ENCODE results near the gene TGM5. TPM values are rescaled to one million over a fixed set of nuclear protein-coding genes. Genes with fewer than 3 reads are reported as not detected.
A peak's percentile ranks its signal among the peaks of the same experiment; 100 is the strongest.
"Not testable (repeated sequence)": the region's sequence is repeated elsewhere in the genome, so short reads cannot be mapped to it uniquely, and the experiment has no call there.

Gene TGM5
- total RNA-seq, 1 donor from 2014 or later = not detected

DNA sequence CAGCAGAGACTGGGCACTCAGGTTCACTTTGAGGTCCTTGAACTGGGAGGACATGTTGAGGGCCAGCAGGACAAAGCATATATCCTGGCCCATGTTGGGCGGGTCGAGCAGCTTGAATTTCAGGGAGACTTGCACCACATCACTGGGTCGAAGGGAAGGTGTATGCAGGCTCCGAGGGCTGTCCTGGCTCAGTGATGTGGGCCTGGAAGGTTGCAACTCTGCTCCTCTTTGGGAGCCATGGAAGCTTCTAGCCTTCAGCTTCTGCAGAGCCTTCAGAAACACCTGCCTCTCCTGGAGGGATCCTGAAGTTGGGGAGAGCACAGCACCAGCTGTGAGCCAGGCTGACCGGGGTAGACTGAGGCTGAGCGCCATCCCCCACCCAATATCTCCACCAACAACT is 31.2 kb downstream of the TGM5 start:
- no peak for DNase-seq (ENCODE audit: low spot score)
- H3K4me1 Mint-ChIP-seq (ENCODE audit: low read depth) = peaks cover 17% of the 10 kb centered on the region
- no peaks in the 10 kb centered on the region for H3K9me3 Mint-ChIP-seq
- intact Hi-C loops (cut with micrococcal nuclease) = no loop called here
- no peaks in the 10 kb centered on the region for H3K27me3 Mint-ChIP-seq (ENCODE audit: insufficient read depth)
- H3K4me3 Mint-ChIP-seq = no peak overlapping the region
- no peak overlapping the region for H3K27ac Mint-ChIP-seq
- no peaks in the 10 kb centered on the region for H3K36me3 Mint-ChIP-seq (ENCODE audit: low read depth)

DNA sequence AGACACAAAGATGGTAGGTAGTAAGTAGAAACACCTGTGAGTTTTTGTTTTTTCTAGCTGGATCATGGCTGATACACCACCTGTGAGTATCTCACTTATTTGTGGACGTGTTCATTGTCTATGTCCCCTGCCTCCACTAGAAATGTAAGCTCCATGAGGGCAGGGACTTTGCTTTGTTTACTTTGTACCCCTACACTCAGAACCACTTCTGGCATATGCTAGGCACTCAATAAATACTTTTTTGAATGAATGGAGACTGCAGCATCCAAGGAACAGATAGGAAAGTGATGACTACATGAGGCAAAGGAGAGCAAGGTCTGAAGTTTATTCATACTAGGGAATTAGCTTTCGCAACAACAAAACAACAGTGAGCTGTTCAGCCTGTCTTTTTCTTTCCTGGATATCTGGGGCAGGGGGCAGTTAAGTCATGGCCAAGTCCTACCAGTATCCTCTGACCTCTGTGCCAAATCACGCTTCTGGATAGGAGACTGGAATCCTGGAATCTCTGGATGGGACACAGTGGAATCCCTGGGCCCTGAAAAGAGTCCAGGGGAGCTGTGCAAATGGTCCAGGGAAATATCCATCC is 34.3 kb downstream of the TGM5 start:
- no peaks in the 10 kb centered on the region for H3K9me3 Mint-ChIP-seq
- intact Hi-C loops (cut with micrococcal nuclease) = no loop called here
- H3K4me1 Mint-ChIP-seq (ENCODE audit: low read depth) = no peaks in the 10 kb centered on the region
- no peaks in the 10 kb centered on the region for H3K36me3 Mint-ChIP-seq (ENCODE audit: low read depth)
- H3K4me3 Mint-ChIP-seq = no peak overlapping the region
- DNase-seq (ENCODE audit: low spot score) = no peak
- no peak overlapping the region for H3K27ac Mint-ChIP-seq
- H3K27me3 Mint-ChIP-seq (ENCODE audit: insufficient read depth) = peaks cover 5% of the 10 kb centered on the region

DNA sequence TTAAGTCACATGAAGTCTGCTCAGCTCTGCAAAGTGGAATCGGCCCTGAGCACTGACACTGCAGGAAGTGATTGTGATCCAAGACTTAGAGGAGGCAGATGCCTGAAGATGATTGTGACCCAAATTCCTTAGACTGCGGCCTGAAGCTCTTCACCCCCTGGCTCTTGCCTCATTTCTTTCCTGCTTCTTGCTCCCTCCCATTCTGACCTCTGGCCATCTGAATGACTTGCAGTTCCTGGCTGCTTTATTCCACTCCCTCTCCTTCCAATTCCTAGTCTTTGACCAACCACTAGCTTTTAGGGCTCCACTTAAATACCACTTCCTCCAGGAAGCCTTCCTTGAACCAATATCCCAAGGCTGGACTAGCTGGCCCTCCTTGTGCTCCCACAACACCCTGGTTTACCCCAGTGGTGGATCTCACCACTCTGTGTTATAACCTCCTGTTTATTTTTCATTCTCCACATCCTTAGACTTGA is 36.0 kb downstream of the TGM5 start:
- Mint-ChIP-seq H3K36me3 (ENCODE audit: low read depth) (no peaks in the 10 kb centered on the region), H3K9me3 (no peaks in the 10 kb centered on the region), H3K27ac (no peak overlapping the region), H3K4me3 (no peak overlapping the region), H3K27me3 (ENCODE audit: insufficient read depth) (peaks cover 5% of the 10 kb centered on the region), H3K4me1 (ENCODE audit: low read depth) (peaks cover 4% of the 10 kb centered on the region)
- DNase-seq (ENCODE audit: low spot score) = no peak
- intact Hi-C loops (cut with micrococcal nuclease) = no loop called here

DNA sequence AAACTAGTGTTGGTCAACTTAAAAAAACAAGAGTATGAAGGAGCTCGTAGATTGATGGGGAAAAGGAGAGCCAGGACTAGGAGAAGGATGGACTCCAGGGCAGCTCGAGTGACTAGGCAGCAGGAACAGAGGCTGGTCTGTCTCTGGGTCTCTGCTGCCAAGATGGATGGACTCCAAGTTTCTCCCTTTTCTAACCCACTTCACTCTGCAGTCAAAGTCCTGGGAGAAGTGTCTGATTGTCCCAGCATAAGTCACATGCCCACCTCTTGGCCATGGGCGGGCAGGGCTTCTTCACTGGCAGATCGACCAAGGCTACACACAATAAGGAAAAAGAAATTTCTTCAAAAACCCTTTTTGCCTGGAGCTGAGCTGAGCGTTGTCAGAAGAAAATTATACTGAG is 36.8 kb downstream of the TGM5 start:
- no peak for DNase-seq (ENCODE audit: low spot score)
- no peak overlapping the region for H3K27ac Mint-ChIP-seq
- H3K4me3 Mint-ChIP-seq = no peak overlapping the region
- H3K27me3 Mint-ChIP-seq (ENCODE audit: insufficient read depth) = peaks cover 8% of the 10 kb centered on the region
- H3K9me3 Mint-ChIP-seq = no peaks in the 10 kb centered on the region
- intact Hi-C loops (cut with micrococcal nuclease) = no loop called here
- no peaks in the 10 kb centered on the region for H3K36me3 Mint-ChIP-seq (ENCODE audit: low read depth)
- H3K4me1 Mint-ChIP-seq (ENCODE audit: low read depth) = peaks cover 8% of the 10 kb centered on the region

DNA sequence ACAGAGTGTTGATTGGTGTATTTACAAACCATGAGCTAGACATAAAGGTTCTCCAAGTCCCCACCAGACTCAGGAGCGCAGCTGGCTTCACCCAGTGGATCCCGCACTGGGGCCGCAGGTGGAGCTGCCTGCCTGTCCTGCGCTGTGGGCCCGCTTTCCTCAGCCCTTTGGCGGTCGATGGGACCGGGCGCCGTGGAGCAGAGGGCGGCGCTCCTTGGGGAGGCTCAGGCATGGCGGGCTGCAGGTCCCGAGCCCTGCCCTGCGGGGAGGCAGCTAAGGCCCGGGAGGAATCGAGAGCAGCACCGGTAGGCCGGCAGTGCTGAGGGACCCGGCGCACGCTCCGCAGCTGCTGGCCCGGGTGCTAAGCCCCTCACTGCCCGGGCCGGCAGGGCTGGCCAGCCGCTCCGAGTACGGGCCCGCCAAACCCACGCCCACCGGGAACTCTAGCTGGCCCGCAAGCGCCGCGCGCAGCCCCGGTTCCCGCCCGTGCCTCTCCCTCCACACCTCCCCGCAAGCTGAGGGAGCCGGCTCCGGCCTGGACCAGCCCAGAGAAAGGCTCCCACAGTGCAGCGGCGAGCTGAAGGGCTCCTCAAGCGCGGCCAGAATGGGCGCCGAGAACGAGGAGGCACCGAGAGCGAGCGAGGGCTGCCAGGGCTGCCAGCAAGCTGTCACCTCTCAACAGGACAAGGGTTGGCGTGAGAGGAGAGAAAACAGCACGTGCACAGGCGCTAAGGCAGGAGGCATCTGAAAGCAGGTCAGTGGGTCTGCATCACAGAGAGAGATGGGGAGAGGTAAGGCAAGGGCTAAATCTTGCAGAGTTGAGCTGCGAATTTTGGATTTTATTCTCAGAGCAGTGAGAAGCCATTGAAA is 40.1 kb downstream of the TGM5 start:
- no peak overlapping the region for H3K4me3 Mint-ChIP-seq
- H3K36me3 Mint-ChIP-seq (ENCODE audit: low read depth) = no peaks in the 10 kb centered on the region
- intact Hi-C loops (cut with micrococcal nuclease) = no loop called here
- DNase-seq (ENCODE audit: low spot score) = no peak
- H3K27me3 Mint-ChIP-seq (ENCODE audit: insufficient read depth) = peaks cover 14% of the 10 kb centered on the region
- H3K27ac Mint-ChIP-seq = peak overlapping the region; percentile 24
- H3K9me3 Mint-ChIP-seq = no peaks in the 10 kb centered on the region
- peaks cover 8% of the 10 kb centered on the region for H3K4me1 Mint-ChIP-seq (ENCODE audit: low read depth)

DNA sequence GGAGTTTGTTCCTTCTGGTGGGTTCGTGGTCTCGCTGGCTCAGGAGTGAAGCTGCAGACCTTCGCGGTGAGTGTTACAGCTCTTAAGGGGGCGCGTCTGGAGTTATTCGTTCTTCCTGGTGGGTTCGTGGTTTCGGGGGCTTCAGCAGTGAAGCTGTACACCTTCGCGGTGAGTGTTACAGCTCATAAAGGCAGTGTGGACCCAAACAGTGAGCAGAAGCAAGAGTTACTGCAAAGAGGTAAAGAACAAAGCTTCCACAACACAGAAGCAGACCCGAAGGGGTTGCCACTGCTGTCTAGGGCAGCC is 40.8 kb downstream of the TGM5 start:
- not testable (repeated sequence) for H3K27ac Mint-ChIP-seq; H3K4me3 Mint-ChIP-seq; H3K9me3 Mint-ChIP-seq; H3K4me1 Mint-ChIP-seq (ENCODE audit: low read depth); DNase-seq (ENCODE audit: low spot score); H3K36me3 Mint-ChIP-seq (ENCODE audit: low read depth)
- intact Hi-C loops (cut with micrococcal nuclease) = loop anchor here (1.0 kb wide), 3 partner anchors 39 to 59 kb away; no protein-coding TSS in a partner anchor
- peaks cover 16% of the 10 kb centered on the region for H3K27me3 Mint-ChIP-seq (ENCODE audit: insufficient read depth)

DNA sequence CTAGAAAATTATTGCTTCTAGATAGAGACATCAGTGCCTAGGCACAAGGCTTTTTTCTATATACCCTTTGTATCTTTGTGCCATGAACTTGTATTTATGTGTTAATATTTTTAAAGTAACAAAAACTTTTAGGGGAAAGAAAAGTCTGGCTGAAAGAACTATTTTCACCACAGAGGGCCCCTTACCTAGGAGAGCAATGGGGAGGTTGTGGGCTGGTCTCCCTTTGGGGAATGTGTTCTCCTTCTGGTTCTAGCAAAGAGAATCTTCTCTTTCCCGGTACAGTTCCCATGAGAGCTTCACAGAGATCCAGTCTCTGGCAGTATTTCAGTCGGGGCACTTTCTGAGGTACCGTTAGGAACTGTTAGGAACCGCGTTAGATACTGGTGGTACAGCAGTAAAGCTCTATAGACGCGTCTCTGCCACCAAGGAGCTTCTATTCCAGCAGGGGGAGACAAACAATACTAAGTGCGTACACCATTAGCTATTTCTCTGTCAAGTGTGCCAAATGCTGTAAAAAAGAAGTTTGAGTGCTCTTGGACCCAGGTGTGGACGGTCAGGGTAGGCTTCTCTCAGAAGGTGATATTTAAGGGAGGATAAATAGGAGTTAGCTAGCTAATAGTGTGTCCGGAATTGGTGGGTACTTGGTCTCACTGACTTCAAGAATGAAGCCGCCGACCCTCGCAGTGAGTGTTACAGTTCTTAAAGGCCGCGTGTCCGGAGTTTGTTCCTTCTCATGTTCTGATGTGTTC is 41.4 kb downstream of the TGM5 start:
- Mint-ChIP-seq H3K36me3 (ENCODE audit: low read depth) (no peaks in the 10 kb centered on the region), H3K27me3 (ENCODE audit: insufficient read depth) (peaks cover 16% of the 10 kb centered on the region), H3K4me1 (ENCODE audit: low read depth) (peaks cover 8% of the 10 kb centered on the region), H3K27ac (no peak overlapping the region), H3K9me3 (no peaks in the 10 kb centered on the region), H3K4me3 (no peak overlapping the region)
- intact Hi-C loops (cut with micrococcal nuclease) = loop anchor here (1.0 kb wide), 3 partner anchors 38 to 60 kb away; no protein-coding TSS in a partner anchor
- DNase-seq (ENCODE audit: low spot score) = peak; percentile 36

DNA sequence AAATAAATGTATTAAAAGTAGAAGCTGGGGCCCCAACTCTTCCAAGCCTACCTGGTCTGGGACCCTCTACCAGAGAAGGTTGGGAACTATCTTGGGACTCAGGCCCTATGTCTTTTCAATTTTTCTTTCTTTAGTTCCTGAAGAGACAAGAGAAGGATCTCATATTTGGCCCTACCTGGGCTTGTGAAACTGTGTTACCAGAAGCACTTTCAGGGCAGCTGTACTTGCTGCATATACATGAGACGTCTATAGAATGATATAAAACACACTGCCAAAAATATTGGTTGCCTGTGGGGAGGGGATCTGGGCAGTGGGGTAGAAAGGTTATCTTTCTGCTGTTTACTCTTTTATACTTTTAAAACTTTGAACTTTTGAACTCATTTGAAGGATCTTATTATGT is 45.3 kb downstream of the TGM5 start:
- Mint-ChIP-seq H3K36me3 (ENCODE audit: low read depth) (no peaks in the 10 kb centered on the region), H3K9me3 (peaks cover 5% of the 10 kb centered on the region), H3K27ac (no peak overlapping the region), H3K4me1 (ENCODE audit: low read depth) (peaks cover 8% of the 10 kb centered on the region), H3K4me3 (no peak overlapping the region), H3K27me3 (ENCODE audit: insufficient read depth) (peaks cover 11% of the 10 kb centered on the region)
- no peak for DNase-seq (ENCODE audit: low spot score)
- intact Hi-C loops (cut with micrococcal nuclease) = no loop called here

DNA sequence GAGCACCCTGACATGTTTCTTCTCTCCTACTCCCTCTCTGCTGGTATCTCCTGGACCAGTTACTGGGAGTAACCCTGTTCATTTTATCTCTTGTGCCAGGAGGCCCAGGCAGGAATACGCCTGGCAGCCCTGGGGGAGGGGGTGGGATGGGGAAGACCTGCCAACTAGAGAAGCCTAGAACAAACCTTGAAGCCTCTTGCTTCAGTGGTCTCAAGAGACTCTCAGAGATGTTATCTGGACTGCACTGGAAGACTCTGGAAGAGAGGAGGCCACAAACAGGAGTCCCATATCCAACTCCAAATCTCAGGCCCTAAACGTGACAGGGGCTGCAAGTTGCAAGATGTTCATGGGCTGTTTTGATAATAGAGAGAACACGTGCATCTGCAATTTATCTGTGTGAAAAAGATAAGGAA is 45.7 kb downstream of the TGM5 start, which contains the start of gene EPB42:
EPB42 (minus strand) TSS at position 28 of the 413 bp plus-strand sequence. CDS start 193 bp downstream, outside the sequence.
- Mint-ChIP-seq H3K27me3 (ENCODE audit: insufficient read depth) (peaks cover 11% of the 10 kb centered on the region), H3K36me3 (ENCODE audit: low read depth) (no peaks in the 10 kb centered on the region), H3K9me3 (peaks cover 5% of the 10 kb centered on the region), H3K4me1 (ENCODE audit: low read depth) (peaks cover 7% of the 10 kb centered on the region), H3K27ac (peak within 1 kb of the TSS; percentile 68), H3K4me3 (no peak within 1 kb of the TSS)
- no peak for DNase-seq (ENCODE audit: low spot score)
- intact Hi-C loops (cut with micrococcal nuclease) = no loop called here

DNA sequence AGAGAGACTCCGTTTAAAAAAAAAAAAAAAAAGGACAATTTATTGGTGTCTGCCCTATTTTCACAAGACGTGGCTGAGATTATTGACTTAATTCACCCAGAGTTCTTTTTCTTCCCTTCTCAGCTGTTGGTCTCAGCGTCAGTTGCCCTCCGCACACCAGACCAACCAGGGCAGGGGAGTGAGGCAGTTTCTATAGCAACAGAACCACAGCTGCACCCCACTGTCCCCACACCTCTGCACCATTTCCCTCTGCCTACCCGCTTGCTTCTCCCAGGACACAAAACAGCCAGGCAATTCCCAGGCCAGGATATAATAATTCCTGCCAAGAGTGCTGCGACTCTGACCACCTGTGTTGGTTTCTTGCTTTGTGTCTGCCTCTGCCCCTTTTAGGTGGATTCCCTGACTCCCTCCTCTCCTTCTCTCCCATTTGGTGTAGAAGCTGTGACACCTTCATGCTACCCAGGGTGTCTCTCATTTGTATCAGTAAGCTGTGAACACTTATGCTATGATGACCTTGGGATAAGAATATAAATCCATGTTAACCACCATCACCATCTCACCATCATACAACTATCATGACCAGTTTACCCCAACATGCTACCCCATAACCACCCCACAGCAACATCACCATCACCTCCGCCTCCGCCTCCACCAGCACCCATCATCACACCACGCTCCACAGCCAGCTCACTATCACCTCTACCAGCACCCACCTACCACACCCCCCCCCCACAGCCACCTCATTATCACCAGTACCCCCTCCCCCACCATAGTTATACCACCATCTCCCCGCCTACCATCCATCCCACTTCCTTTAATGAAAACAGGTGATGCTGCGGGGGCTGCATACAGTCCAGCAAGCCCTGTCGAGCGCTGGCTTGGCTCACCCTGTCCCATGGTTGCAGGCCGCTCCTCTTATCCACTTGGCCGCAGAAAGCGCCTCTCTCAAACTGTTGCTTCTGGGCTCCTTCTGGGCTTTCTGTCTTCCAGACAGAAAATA is 46.5 kb downstream of the TGM5 start:
- intact Hi-C loops (cut with micrococcal nuclease) = no loop called here
- peaks cover 5% of the 10 kb centered on the region for H3K9me3 Mint-ChIP-seq

DNA sequence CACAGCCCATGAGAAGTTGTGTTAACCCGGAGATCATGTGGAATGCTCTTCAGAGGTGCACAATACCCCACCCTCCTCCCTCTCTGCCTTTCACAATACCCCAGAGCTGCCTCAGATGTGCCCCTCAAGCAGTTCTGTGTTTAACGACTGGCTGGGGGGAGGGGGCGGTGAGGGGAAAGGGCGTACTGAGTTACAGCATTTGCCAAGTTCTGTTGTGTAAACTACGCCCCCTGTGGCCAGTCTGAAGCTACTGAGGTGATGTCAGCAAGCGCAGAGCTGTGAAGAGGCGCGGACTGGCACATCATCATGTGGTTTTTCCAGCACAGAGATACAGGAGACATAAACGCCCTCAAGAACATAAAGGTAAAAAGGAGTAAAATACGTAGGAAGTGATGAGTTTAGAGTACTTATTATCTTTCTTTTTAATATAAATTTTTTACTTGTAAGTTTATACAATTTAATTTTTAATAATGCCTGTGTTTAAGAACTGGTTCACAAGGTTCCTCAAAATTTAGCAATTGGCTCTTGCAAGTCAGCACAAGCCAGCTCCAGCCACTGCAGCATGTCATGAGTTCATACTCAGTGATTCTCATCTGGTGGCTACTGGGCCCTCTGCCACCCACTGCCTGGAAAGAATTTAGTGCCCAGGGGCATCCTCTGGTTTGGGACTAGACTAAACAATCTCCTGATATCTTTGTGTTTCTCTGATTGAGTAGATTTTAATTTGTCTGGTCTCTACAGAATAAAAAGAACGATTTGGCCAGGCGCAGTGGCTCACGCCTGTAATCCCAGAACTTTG is 47.6 kb downstream of the TGM5 start:
- intact Hi-C loops (cut with micrococcal nuclease) = no loop called here
- Mint-ChIP-seq H3K27ac (no peak overlapping the region), H3K36me3 (ENCODE audit: low read depth) (no peaks in the 10 kb centered on the region)

More for the DNA sequence above, 46.5 kb downstream of the TGM5 start:
- no peak overlapping the region for H3K4me3 Mint-ChIP-seq
- DNase-seq (ENCODE audit: low spot score) = no peak
- no peaks in the 10 kb centered on the region for H3K36me3 Mint-ChIP-seq (ENCODE audit: low read depth)
- H3K27ac Mint-ChIP-seq = peak overlapping the region; percentile 68
- no peaks in the 10 kb centered on the region for H3K4me1 Mint-ChIP-seq (ENCODE audit: low read depth)
- H3K27me3 Mint-ChIP-seq (ENCODE audit: insufficient read depth) = peaks cover 8% of the 10 kb centered on the region

More for the DNA sequence above, 47.6 kb downstream of the TGM5 start:
- Mint-ChIP-seq H3K4me1 (ENCODE audit: low read depth) (no peaks in the 10 kb centered on the region), H3K9me3 (peaks cover 5% of the 10 kb centered on the region), H3K4me3 (no peak overlapping the region), H3K27me3 (ENCODE audit: insufficient read depth) (peaks cover 7% of the 10 kb centered on the region)
- no peak for DNase-seq (ENCODE audit: low spot score)

All from activated T-helper 1 cell treated with anti-CD3 and anti-CD28 coated beads, Interleukin-12 subunit alpha, Interleukin-12 subunit beta, Interleukin-2, Interleukin-4 antibody, amounts not matched to agents 30 ng/mL and 10 ng/mL and 1 ng/mL, durations not matched to agents 14 hours and 24 hours and 36 hours (primary cell).